ENCODE data around the gene RGL1. TPM values are rescaled to one million over a fixed set of nuclear protein-coding genes. Genes with fewer than 3 reads are reported as not detected.
"Not testable (repeated sequence)": the region's sequence is repeated elsewhere in the genome, so short reads cannot be mapped to it uniquely, and the experiment has no call there.

Gene RGL1
- total RNA-seq, 4 donors from 2014 or later, result 12.1 to 13.8 (median 13.0) TPM

- intact Hi-C loops (cut with DNase I; ENCODE audit: low total_unique reads), result no loop called here
- Histone ChIP-seq H3K27ac (no peak overlapping the region), H3K36me3 (no peaks in the 10 kb centered on the region), H3K4me3 (no peak overlapping the region), H3K4me1 (no peaks in the 10 kb centered on the region), H3K9me3 (peaks cover under 1 to 3% of the 10 kb centered on the region in 2 donors), H3K27me3 (no peaks in the 10 kb centered on the region)
- no peak for TF ChIP-seq EP300 (IDR thresholded peaks at IDR 0.05; ENCODE audit: low read depth)
- no peak for TF ChIP-seq POLR2AphosphoS5 (IDR thresholded peaks at IDR 0.05)
- TF ChIP-seq CTCF (IDR thresholded peaks at IDR 0.05), result no peak
- no peak for TF ChIP-seq POLR2A (IDR thresholded peaks at IDR 0.05)
- 66 to 73% methylated on average over 2 of the region's 2 CpGs for WGBS, 2 donors (ENCODE audit: low coverage in 1 of 2)
- no peak for DNase-seq
- in situ Hi-C loops (cut with MboI; ENCODE audit: low pct_ligation_motif_present in 1 of 4, low pct_unique_long_range_greater_than_20kb in 1 of 4, low sequenced_read_pairs in 3 of 4), result no loop called here
Measured at GRCh38 chr1:183780159-183780558, 24.8 kb upstream of the RGL1 start.

- no peak for DNase-seq
- TF ChIP-seq POLR2AphosphoS5 (IDR thresholded peaks at IDR 0.05) (no peak), CTCF (IDR thresholded peaks at IDR 0.05) (no peak), POLR2A (IDR thresholded peaks at IDR 0.05) (no peak), EP300 (IDR thresholded peaks at IDR 0.05; ENCODE audit: low read depth) (no peak)
- 83 to 91% methylated on average over 2 of the region's 2 CpGs for WGBS, 2 donors (ENCODE audit: low coverage in 1 of 2)
- H3K9me3 ChIP-seq, result no peaks in the 10 kb centered on the region
- no peaks in the 10 kb centered on the region for H3K27me3 ChIP-seq
- no peaks in the 10 kb centered on the region for H3K36me3 ChIP-seq
- H3K27ac ChIP-seq, result no peak overlapping the region
- intact Hi-C loops (cut with DNase I; ENCODE audit: low total_unique reads), result no loop called here
- no peaks in the 10 kb centered on the region for H3K4me1 ChIP-seq
- H3K4me3 ChIP-seq, result no peak overlapping the region
- in situ Hi-C loops (cut with MboI; ENCODE audit: low pct_ligation_motif_present in 1 of 4, low pct_unique_long_range_greater_than_20kb in 1 of 4, low sequenced_read_pairs in 3 of 4), result no loop called here
Measured at GRCh38 chr1:183780757-183781156, 24.2 kb upstream of the RGL1 start.

- intact Hi-C loops (cut with DNase I; ENCODE audit: low total_unique reads), result no loop called here
- H3K36me3 ChIP-seq, result no peaks in the 10 kb centered on the region
- in situ Hi-C loops (cut with MboI; ENCODE audit: low pct_ligation_motif_present in 1 of 4, low pct_unique_long_range_greater_than_20kb in 1 of 4, low sequenced_read_pairs in 3 of 4), result no loop called here
- H3K4me1 ChIP-seq, result no peaks in the 10 kb centered on the region
- H3K4me3 ChIP-seq, result no peak overlapping the region
- H3K27ac ChIP-seq, result no peak overlapping the region
- TF ChIP-seq POLR2AphosphoS5 (IDR thresholded peaks at IDR 0.05) (no peak), POLR2A (IDR thresholded peaks at IDR 0.05) (no peak), CTCF (IDR thresholded peaks at IDR 0.05) (no peak), EP300 (IDR thresholded peaks at IDR 0.05; ENCODE audit: low read depth) (no peak)
- DNase-seq, result no peak
- no peaks in the 10 kb centered on the region for H3K27me3 ChIP-seq
- no peaks in the 10 kb centered on the region for H3K9me3 ChIP-seq
Measured at GRCh38 chr1:183783342-183783741, 21.6 kb upstream of the RGL1 start.

- Histone ChIP-seq H3K4me1 (no peaks in the 10 kb centered on the region), H3K36me3 (no peaks in the 10 kb centered on the region), H3K27me3 (no peaks in the 10 kb centered on the region), H3K4me3 (no peak overlapping the region), H3K9me3 (no peaks in the 10 kb centered on the region), H3K27ac (no peak overlapping the region)
- DNase-seq, result peak; percentile 14
- WGBS, 2 donors (ENCODE audit: low coverage in 1 of 2), result 74 to 82% methylated on average over 5 to 6 of the region's 6 CpGs
- intact Hi-C loops (cut with DNase I; ENCODE audit: low total_unique reads), result no loop called here
- TF ChIP-seq EP300 (IDR thresholded peaks at IDR 0.05; ENCODE audit: low read depth) (no peak), CTCF (IDR thresholded peaks at IDR 0.05) (no peak), POLR2A (IDR thresholded peaks at IDR 0.05) (no peak), POLR2AphosphoS5 (IDR thresholded peaks at IDR 0.05) (no peak)
- in situ Hi-C loops (cut with MboI; ENCODE audit: low pct_ligation_motif_present in 1 of 4, low pct_unique_long_range_greater_than_20kb in 1 of 4, low sequenced_read_pairs in 3 of 4), result no loop called here
Measured at GRCh38 chr1:183783767-183784637, 20.9 kb upstream of the RGL1 start.

- H3K36me3 ChIP-seq; H3K4me1 ChIP-seq; H3K27ac ChIP-seq; intact Hi-C loops (cut with DNase I; ENCODE audit: low total_unique reads); H3K9me3 ChIP-seq; DNase-seq; H3K27me3 ChIP-seq; in situ Hi-C loops (cut with MboI; ENCODE audit: low pct_ligation_motif_present in 1 of 4, low pct_unique_long_range_greater_than_20kb in 1 of 4, low sequenced_read_pairs in 3 of 4); H3K4me3 ChIP-seq: not testable (repeated sequence)
- WGBS, 2 donors (ENCODE audit: low coverage in 1 of 2), result 81 to 90% methylated on average over 2 to 3 of the region's 3 CpGs
Measured at GRCh38 chr1:183785921-183786320, 19.0 kb upstream of the RGL1 start.
